OCI-LY1 (cell line): Measurements from ENCODE around the gene IZUMO1.

Experiments used
- H2AFZ ChIP-seq: fragments of 200-600 bp; sonication (generic), shearing (Covaris generic); 2 replicates; pipeline ENCODE4 v1.6.0; 2014; ENCODE audit warnings: antibody characterized with exemption, mild to moderate bottlenecking, low read length
- H3F3A ChIP-seq: fragments of 200-600 bp; sonication (generic), shearing (Covaris generic); 2 replicates; pipeline ENCODE4 v1.6.0; 2014; ENCODE audit warnings: mild to moderate bottlenecking, antibody characterized with exemption, low read length, moderate library complexity; ENCODE audit not compliant: insufficient read depth
- H3K27ac ChIP-seq: fragments of 200-600 bp; sonication (generic); 2 replicates; pipeline ENCODE4 v1.5.1; 2014; ENCODE audit warnings: low read length, mixed run types, mild to moderate bottlenecking, low read depth; ENCODE audit not compliant: poor library complexity, severe bottlenecking
- H3K27me3 ChIP-seq: fragments of 200-600 bp; sonication (generic); 2 replicates; pipeline ENCODE4 v1.6.0; 2014; ENCODE audit warnings: antibody characterized with exemption, mild to moderate bottlenecking, low read length, moderate library complexity; ENCODE audit not compliant: insufficient read depth
- H3K36me3 ChIP-seq: fragments of 200-600 bp; sonication (generic); 2 replicates; pipeline ENCODE4 v1.6.1; 2014; ENCODE audit warnings: mild to moderate bottlenecking, antibody characterized with exemption, low read length, moderate library complexity, mixed read lengths; ENCODE audit not compliant: insufficient read depth
- H3K4me1 ChIP-seq: fragments of 200-600 bp; sonication (generic); 2 replicates; pipeline ENCODE4 v1.5.1; 2014; ENCODE audit warnings: mild to moderate bottlenecking, low read length, moderate library complexity; ENCODE audit not compliant: insufficient read depth, severe bottlenecking
- H3K4me2 ChIP-seq: fragments of 200-600 bp; sonication (generic), shearing (Covaris generic); 2 replicates; pipeline ENCODE4 v1.6.1; 2014; ENCODE audit warnings: low read length
- H3K4me3 ChIP-seq: fragments of 200-600 bp; sonication (generic); 2 replicates; pipeline ENCODE4 v1.5.1; 2014; ENCODE audit warnings: low read length, low read depth, mild to moderate bottlenecking, mixed read lengths; ENCODE audit not compliant: poor library complexity, severe bottlenecking
- H3K79me2 ChIP-seq: fragments of 200-600 bp; shearing (Covaris generic); 2 replicates; pipeline ENCODE4 v1.6.1; 2016; ENCODE audit warnings: mixed run types, low read length, mixed read lengths; ENCODE audit not compliant: insufficient read depth
- H3K9ac ChIP-seq: fragments of 200-600 bp; sonication (generic), shearing (Covaris generic); 2 replicates; pipeline ENCODE4 v1.6.1; 2014; ENCODE audit warnings: mild to moderate bottlenecking, low read length, mixed read lengths
- H3K9me2 ChIP-seq: fragments of 200-600 bp; sonication (generic), shearing (Covaris generic); 2 replicates; pipeline ENCODE4 v1.6.1; 2014; ENCODE audit warnings: low read depth, mild to moderate bottlenecking, low read length, mixed read lengths
- H3K9me3 ChIP-seq: fragments of 200-600 bp; shearing (Covaris generic); 2 replicates; pipeline ENCODE4 v1.6.1; 2014; ENCODE audit warnings: low read length, mixed read lengths
- H4K20me1 ChIP-seq: fragments of 200-600 bp; sonication (generic), shearing (Covaris generic); 2 replicates; pipeline ENCODE4 v1.6.0; 2016; ENCODE audit warnings: mild to moderate bottlenecking, low read length; ENCODE audit not compliant: insufficient read depth
- CTCF ChIP-seq: fragments of 200-600 bp; sonication (generic), shearing (Covaris generic); IDR thresholded peaks from 2 replicates; pipeline ENCODE4 v1.5.1; 2017; ENCODE audit warnings: mild to moderate bottlenecking, antibody characterized with exemption, low read length, moderate library complexity, mixed read lengths
- EZH2 ChIP-seq: fragments of 200-600 bp; sonication (generic), shearing (Covaris generic); IDR thresholded peaks from 2 replicates; pipeline ENCODE4 v1.8.0; 2017; ENCODE audit warnings: borderline replicate concordance, mixed run types, mild to moderate bottlenecking, antibody characterized with exemption, low read length, moderate library complexity, mixed read lengths

IZUMO1 gene

DNA sequence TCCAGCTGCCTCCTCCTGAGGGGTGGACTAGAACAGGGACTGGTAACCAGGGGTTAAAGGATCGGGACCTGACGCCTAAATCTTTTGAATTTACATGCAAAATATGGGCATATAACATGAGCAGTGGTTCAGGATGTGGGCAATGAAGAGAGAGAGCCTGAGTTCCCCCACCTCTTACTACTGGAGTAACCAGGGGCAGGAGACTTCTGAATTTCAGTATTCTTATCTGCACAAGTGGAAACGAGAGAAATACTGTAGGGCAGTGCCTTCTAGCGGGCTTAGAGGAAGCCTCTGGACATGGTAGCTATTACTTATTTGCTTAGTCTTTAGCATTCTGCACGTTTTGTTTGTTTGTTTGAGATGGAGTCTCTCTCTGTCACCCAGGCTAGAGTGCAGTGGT is 37.8 kb upstream of the IZUMO1 start:
- TF ChIP-seq EZH2 (no peak), CTCF (peak; percentile 35; the same call in 1 of the 2 replicates)
- Histone ChIP-seq H3K9ac (no peak overlapping the region), H3F3A (no peaks in the 10 kb centered on the region)

GRCh38 chr19:48780631-48781391 is 34.1 kb upstream of the IZUMO1 start:
- Histone ChIP-seq H3K9ac (no peak overlapping the region), H3K9me2 (no peaks in the 10 kb centered on the region), H3K79me2 (no peaks in the 10 kb centered on the region), H2AFZ (no peak overlapping the region), H4K20me1 (no peaks in the 10 kb centered on the region), H3K4me3 (no peak overlapping the region), H3K9me3 (no peaks in the 10 kb centered on the region), H3K27me3 (peaks cover 12% of the 10 kb centered on the region; the same call in 1 of the 2 replicates), H3K36me3 (no peaks in the 10 kb centered on the region), H3K4me1 (no peaks in the 10 kb centered on the region), H3F3A (no peaks in the 10 kb centered on the region), H3K4me2 (no peak overlapping the region), H3K27ac (no peak overlapping the region)
- TF ChIP-seq EZH2 = no peak
- no peak for TF ChIP-seq CTCF

More for the DNA sequence above, 37.8 kb upstream of the IZUMO1 start:
- Histone ChIP-seq H3K9me3 (no peaks in the 10 kb centered on the region), H3K27me3 (peaks cover 3% of the 10 kb centered on the region; the same call in 1 of the 2 replicates), H4K20me1 (no peaks in the 10 kb centered on the region), H3K4me1 (no peaks in the 10 kb centered on the region), H2AFZ (no peak overlapping the region), H3K36me3 (no peaks in the 10 kb centered on the region), H3K4me2 (no peak overlapping the region), H3K79me2 (no peaks in the 10 kb centered on the region), H3K27ac (no peak overlapping the region), H3K4me3 (no peak overlapping the region), H3K9me2 (no peaks in the 10 kb centered on the region)

- no peak overlapping the region for H3K27ac ChIP-seq
- H3F3A ChIP-seq = no peaks in the 10 kb centered on the region
- TF ChIP-seq EZH2 (no peak), CTCF (no peak)
- H3K4me3 ChIP-seq = no peak overlapping the region
- H3K79me2 ChIP-seq = no peaks in the 10 kb centered on the region
- H3K36me3 ChIP-seq = no peaks in the 10 kb centered on the region
- H3K9me2 ChIP-seq = no peaks in the 10 kb centered on the region
- peaks cover 9% of the 10 kb centered on the region; the same call in 1 of the 2 replicates for H3K27me3 ChIP-seq
- no peak overlapping the region for H2AFZ ChIP-seq
- H3K9ac ChIP-seq = no peak overlapping the region
- no peak overlapping the region for H3K4me2 ChIP-seq
- no peaks in the 10 kb centered on the region for H3K4me1 ChIP-seq
- no peaks in the 10 kb centered on the region for H3K9me3 ChIP-seq
- H4K20me1 ChIP-seq = no peaks in the 10 kb centered on the region
These were observed 32.9 kb upstream of the IZUMO1 start for GRCh38 chr19:48779636-48780035.
